Left renal pelvis (tissue), 4 donors: ENCODE data around the gene KAT14. TPM values are rescaled to one million over a fixed set of nuclear protein-coding genes. Genes with fewer than 3 reads are reported as not detected.
"Not testable (repeated sequence)": the region's sequence is repeated elsewhere in the genome, so short reads cannot be mapped to it uniquely, and the experiment has no call there.

Experiments used
- DNase-seq, 4 donors: peaks; one replicate each; pipeline ENCODE4 v3.0.0-alpha.2; 2013; ENCODE audit warnings: low read depth in 4 of 4, low spot score in 3 of 4
- polyA plus RNA-seq, 4 donors: library from polyadenylated mRNA; unstranded; fragments of 120-200 nt; gene quantifications; one replicate each; pipeline ENCODE4 v1.2.1, GENCODE V29; 2013; ENCODE audit not compliant: insufficient read length in 4 of 4

Gene KAT14
- polyA plus RNA-seq, 4 donors, result 20.9 to 27.8 (median 27.3) TPM

DNA sequence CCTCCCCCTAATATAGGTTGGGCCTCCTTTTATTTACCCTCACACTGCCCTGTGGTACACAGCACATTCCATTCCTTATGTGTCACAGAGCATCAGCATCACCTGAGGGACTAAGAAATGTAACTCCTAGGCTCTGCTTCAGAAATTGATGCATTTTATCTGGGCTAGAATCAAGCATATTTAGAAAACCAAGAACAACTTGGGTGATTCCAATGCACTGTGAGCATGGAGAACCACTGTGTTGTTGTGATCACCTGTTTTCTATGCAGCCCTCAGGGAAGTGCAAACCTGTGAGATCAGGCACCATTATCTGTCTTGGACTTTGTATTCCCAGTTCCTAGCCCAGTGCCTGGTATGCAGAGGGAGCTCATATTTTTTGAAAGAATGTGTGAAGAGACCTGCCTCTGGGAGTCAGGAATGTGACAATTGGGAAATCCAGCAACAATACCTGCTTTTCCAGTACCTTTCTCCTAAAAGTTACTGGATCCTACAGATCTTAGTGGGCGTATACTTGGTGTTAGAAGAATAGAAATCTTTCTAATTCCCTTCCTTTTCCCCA, 7.0 kb downstream of the KAT14 start:
- DNase-seq, result no peak

DNA sequence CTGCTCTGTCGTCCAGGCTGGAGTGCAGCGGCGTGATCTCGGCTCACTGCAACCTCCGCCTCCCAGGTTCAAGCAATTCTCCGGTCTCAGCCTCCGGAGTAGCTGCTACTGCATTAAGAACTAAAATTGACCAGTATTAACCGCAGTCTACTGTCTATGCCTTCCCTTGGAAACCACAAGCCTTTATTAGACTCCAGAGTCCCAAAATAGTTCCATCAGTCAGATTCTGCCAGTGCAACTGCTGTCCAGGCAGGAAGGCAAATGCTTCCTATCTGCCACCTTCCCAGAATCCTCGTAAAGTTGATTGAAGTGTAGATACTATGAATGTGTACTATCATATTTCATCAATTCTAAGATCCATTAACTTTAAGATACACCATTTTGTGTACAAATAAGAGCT, 16.7 kb downstream of the KAT14 start:
- no peak for DNase-seq

DNA sequence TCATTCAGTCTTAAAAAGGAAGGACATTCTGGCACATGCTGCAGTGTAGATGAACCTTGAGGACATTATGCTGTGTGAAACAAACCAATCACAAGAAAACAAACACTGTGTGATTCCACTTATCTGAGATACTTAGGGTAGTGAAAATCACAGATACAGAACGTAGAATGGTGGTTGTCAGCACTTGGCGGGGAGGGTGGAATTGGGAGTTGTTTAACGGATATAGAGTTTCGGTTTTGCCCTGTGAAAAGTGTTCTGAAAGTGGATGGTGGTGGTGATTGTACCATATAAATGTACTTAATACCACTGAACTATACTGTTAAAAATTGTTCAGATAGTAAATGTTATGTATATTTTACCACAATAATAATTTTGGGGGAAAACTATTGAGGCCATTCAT, 18.4 kb downstream of the KAT14 start:
- DNase-seq, result no peak

GRCh38 chr20:18164356-18164755, 26.7 kb downstream of the KAT14 start:
- no peak for DNase-seq

DNA sequence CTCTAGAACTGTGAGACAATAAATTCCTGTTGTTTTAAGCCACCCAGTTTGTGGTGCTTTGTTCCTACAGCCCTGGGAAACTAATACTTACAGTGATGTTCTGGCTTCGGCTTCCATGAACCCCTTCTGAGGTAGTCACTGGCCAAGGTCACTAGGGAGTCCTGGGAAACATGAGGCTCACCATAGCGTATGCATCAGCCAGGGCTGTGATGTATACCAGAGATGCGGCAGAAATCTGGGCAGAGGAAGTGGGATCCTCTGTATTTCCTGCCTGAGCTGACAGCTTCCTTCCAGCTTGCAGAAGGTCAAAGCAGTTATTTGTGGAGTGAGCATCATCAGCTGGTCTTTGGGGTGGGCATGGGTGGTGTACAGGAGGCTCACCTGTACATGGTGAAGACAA, 27.9 kb downstream of the KAT14 start:
- no peak for DNase-seq

- DNase-seq, result no peak
These were observed 28.7 kb downstream of the KAT14 start for GRCh38 chr20:18166241-18166881.

DNA sequence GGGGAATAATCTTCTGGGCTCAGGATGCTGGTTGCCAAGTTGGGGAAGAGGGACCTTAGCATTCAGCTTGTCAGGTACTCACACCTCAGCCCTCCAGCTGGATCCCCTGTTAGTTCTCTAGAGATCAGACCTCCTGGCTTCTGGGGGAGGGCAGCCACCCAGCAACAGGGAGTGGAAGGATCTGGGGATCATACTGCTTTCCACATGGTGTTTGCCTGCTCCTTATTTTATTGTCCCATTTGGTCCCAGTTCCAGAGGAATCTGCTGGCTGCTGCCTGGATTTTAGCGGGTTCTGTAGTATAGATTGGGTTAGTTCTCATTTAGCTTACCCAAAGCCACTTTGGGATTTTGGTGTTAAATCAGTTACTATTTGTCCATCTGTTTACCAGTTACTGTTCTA, 29.3 kb downstream of the KAT14 start:
- DNase-seq, result no peak

GRCh38 chr20:18172379-18172778, 34.7 kb downstream of the KAT14 start:
- DNase-seq, result no peak

DNA sequence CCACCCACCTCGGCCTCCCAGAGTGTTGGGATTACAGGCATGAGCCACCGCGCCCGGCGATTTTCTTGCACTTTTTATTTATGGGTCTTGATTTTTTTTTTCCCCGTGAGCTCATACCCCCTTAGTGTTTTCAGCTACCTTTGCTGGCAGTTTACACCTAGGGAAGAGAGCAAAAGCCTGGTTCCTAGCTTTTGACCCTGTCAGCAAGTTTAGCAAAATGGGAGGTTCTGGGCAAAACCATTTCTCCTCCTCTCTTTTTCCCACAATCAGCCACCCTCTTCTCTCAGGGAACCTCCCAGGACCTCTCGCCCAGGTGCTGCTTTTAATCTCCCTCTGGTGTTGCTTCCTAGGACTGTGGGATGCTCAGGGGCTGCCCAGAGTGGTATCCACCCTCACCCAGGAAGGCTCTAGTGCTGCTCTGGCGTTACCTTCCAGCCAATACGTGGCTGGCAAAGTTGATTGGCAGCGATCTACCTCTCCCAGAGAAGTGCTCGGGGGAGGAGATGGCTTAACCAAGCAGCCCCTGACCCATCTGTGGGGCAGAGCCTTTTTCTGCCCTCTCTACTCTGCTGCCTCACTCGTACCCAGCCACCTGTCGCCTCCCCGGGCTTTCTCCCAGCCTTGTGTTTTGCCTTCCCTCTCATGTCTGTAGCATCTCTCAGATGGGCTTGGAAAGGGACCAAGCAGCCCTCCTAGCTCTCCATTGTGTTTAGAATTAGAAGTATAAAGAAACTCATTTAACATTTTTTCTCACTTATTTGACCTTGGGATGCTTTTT, 37.4 kb downstream of the KAT14 start:
- DNase-seq, result no peak

DNA sequence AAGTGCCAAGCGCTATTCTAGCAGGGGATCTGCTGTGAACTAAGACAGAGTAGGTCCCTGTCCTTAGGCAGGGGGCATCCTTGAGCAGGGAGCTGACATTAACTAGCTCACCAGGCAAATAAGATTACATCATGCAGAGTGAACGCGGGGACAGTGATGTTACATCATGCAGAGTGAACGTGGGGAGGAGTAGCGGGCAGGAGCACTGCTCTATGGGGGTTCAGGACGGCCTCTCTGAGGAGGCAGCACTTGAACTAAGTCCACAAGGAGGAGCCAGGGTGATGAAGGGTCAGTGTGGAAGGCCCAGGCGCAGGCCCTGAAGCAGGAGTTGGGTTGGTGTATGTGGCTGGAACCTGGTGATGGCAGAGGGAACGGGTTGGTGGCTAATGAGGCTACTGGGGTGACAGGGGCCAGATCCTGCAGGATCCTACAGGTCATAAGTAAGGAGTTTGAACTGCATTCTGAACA, 38.7 kb downstream of the KAT14 start:
- no peak for DNase-seq

- not testable (repeated sequence) for DNase-seq
These were observed 42.7 kb downstream of the KAT14 start for GRCh38 chr20:18180366-18180765.

- DNase-seq, result no peak
These were observed 43.2 kb downstream of the KAT14 start for GRCh38 chr20:18180815-18181214.

DNA sequence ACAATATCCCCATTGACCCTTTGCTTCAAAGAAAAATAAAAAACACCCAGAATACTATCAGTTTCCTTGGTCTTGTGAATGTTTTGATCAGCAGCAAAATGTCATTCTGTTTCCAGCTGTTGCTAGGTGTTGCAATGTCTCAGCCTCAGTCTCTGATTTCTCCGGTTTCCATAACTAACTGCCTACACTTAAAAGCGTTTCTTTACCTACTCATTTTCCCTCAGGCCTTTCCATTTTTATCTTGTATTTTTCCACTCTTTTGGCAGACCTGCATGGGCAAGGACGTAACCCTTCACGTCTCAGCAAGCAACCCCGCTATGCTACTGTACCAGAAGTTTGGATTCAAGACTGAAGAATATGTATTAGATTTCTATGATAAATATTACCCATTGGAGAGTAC, 49.4 kb downstream of the KAT14 start:
- DNase-seq, result no peak

- no peak for DNase-seq
These were observed 50.8 kb downstream of the KAT14 start for GRCh38 chr20:18188434-18188833.

DNA sequence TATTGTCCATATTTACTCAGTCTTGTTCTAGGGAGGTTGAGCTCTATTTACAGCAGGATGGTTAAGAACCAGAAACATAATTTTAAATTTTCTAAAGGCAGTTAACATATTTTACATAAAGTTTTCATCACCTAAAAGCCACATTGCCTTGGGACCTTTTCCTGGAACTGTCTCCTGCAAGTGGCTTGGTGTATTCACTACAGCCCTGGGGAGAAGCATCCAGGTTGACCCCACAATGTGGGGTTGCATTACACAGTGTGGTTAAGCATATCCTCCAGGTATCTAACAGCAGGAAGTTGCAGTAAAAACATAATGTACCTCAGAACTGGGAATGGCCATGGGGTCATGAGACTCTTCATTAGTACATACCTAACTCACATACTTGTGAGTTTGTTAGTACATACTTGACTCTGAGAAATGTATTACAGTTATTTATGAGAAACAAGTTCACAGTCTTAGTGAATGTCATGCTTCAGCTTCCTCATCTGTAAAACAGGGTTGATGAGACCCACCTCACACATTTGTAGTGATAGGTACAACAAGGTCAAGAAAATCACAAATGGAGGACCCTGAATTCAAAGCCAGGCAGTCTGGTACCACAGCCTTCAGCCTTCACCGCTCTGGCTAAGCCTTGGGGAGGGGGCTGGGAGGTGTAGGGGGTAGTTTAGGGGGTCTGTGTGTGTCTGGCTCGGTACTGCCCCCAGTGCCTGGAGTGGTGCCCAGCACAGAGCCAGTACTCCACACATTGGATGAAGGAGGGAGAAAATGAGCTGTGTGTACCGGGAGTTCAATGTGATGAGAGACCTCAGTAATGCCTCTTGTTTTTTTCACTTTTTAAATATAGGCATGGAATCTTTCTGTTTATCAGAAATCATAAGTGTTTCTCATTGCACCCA, 52.9 kb downstream of the KAT14 start:
- DNase-seq, result no peak

DNA sequence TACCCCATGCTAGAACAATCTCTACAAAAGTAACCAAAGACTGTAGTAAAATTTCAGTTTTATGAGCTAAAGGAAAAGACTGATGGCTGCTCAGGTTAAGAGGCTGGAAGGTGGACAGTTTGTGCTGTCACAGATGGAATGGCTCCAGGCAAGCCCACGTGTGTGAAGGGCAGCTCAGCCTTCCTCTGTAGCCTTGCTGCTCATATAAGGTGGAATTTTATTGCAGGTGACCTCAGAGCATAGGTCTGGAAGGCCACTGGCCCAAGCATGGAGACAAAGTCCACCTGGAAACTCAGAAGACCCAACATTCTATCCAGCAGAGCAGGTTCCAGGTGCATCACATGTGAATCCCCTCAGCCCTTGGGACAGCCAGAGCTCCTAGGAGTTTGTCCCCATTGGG, 53.6 kb downstream of the KAT14 start:
- peak; percentile 14 to 58 (median 24) for DNase-seq

DNA sequence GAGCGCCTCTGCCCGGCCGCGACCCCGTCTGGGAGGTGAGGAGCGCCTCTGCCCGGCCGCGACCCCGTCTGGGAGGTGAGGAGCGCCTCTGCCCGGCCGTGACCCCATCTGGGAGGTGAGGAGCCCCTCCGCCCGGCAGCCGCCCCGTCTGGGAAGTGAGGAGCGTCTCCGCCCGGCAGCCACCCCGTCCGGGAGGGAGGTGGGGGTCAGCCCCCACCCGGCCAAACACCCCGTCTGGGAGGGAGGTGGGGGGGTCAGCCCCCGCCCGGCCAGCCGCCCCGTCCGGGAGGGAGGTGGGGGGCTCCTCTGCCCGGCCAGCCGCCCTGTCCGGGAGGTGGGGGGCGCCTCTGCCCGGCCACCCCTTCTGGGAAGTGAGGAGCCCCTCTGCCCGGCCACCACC, 56.8 kb downstream of the KAT14 start:
- DNase-seq, result not testable (repeated sequence)

GRCh38 chr20:18195931-18196330, 58.3 kb downstream of the KAT14 start:
- no peak for DNase-seq

DNA sequence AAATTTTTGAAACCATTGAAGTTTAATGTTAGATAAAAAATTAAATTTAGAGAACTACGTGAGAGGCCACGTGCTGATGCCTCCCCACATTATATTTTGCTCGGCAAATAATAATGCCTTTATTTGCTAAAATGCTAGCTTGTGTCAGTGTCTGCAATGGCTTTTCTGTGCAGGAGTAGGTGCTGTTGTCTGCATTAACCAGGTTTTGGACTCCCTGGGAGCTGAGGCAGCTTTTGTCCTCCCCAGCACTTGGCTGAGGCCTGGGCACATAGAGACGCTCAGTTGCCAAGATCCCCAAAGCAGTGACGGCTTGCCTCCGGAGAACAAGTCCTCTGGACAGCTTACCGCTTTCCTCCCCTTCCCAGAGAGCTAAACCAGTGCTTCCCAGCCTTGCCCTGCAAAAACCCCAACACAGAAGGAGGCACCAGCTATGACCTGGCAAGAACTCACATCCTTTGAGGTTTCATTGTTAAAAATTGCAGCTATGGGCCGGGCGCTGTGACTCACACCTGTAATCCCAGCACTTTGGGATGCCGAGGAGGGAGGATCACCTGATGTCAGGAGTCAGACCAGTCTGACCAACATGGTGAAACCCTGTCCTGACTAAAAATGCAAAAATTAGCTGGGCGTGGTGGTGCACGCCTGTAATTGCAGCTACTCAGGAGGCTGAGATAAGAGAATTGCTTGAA, 59.9 kb downstream of the KAT14 start:
- DNase-seq, result no peak

- no peak for DNase-seq
These were observed 65.3 kb downstream of the KAT14 start for GRCh38 chr20:18202966-18203365.
